ENCODE results near the gene LIMS2.

The LIMS2 gene

DNA sequence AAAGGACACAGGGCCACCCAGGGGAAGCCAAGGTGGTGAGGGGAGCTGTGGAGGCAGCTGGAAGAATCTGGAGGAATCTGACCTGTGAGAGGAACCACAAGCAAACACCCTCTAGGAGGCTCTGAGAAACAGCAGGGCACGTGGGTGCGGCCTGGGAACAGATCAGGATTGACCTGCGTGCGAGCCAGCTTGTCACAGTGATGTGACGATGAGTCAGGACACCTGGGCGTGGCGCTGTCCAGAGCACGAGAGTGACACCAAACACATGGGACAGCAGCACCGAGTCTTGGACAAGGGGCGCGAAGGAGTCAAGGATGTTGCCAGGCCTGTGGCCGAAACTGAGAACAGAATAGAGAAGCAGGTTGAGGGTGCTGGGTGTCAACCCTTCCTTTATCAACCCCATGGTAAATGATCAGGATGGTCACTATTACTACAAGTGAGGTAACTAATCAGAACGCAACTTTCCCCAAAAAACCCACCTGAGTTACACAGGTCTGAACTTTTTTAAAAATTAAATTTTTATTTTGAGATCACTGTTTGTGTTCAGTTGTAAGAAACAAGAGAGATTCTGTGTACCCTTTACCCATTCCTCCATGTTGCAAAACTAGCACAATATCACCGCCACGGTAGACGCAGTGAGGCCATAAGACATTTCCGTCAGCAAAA lies 25.3 kb upstream of the LIMS2 start:
- no peak for DNase-seq

DNA sequence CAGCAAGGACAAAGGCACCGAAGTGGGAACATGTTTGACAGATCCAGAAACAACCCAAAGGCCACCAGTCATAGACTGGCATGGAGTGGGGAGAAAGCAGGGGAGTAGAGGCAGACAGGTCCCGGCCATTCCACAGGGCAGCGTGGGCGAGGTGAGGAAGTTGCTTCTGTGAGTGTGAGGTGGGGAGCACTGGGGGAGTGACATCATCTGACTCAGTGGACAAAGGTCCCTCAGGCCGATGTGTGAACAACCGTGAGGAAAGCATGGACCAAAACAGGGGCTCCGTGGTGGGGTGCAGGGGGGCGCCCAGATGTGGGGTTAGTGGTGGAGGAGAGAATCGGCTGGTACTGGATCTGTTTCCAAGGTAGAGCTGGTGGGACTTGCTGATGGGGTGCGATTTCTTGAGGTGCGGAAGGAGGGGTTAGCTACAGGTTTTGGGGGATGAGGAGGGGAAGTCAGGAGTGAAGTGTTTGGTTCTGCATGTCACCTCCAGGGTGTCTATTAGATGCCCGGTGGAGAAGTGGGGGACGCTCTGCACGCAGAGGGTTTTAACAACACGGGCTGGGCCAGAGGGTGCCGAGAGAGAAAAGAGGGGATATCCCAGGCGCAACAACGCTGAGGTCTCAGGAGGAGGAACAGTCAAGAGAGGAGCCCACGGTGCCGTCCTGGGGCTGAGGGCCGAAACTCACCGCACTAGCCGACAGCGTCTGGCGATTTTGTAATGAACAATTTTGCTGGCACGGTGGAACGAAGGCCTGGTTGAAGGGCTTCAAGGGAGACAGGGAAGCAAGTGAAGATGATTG lies 23.4 kb upstream of the LIMS2 start:
- no peak for DNase-seq

DNA sequence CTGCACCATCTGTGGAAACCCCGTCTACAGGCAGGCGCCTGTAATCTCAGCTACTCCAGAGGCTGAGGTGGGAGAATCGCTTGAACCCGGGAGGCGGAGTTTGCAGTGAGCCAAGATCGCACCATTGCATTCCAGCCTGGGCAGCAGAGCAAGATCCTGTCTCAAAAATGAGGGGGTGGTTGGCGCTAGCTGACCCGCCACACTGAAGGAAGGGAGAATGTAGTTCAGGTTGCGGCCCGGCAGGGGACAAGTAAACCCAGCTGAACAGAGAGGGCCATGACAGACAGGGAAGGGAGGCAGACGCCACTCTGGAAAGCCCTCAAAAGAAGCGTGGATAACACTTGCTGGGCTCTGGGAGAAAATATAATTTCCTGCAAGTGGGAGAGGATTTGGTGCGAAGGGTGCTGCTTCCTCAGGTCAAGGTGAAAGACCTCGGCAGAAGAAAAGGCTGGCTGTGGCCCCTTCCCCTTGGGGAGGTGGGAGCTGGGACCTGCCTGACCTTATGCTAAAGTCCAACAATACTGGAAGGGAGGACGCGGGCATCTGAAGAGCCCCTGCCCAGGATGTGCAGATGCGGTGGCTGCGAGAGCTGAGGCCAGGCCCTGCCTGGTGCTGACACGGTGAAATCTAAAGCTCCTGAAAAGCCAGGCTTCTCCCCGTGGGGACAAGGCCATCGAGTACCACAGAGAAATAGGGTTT lies 22.3 kb upstream of the LIMS2 start:
- no peak for DNase-seq

DNA sequence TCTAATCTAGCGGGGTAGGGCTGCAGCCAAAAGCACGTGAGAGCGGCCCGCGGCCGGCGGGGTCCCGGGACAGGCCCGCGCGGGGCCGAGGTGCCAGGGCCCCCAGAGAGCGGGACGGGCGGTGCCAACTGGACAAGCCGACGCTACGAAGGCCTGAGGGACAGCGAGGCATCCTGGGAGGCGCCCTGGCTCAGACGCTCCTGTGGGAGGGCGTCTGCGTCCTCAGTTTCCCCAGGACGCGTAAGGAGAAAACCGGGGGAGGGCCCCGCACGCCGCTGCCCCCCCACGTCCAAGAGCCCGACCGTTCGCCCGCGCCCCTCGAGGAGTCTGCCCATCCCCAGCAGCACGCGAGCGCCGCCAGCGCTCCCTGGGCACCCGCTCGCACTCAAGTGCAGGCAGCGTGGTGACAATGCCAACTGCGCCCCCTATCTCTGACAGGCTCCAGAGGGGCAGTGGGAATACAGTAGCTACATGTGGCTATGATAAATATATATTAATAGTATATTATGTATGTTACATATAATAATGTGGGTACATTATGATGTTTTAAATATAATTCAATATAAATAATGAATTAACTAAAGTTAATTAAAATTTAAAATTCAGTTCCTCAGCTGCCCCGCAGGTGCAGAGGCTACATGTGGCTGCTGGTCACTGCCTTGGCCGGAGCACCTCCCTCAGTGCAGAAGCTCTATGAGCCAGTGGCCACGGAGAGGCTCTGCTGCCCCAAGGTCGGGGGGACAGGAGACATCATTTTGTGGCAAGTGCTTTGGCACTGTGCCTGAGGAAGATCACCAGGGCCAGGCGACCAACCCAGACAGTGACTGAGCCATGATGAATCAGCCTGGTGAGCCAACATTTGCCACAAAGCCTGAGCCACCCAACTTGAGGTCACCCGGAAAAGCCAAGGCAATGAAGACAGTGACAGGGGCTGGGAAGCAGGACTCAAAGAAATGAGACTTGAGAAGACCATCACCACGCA lies 20.5 kb upstream of the LIMS2 start:
- no peak for DNase-seq

DNA sequence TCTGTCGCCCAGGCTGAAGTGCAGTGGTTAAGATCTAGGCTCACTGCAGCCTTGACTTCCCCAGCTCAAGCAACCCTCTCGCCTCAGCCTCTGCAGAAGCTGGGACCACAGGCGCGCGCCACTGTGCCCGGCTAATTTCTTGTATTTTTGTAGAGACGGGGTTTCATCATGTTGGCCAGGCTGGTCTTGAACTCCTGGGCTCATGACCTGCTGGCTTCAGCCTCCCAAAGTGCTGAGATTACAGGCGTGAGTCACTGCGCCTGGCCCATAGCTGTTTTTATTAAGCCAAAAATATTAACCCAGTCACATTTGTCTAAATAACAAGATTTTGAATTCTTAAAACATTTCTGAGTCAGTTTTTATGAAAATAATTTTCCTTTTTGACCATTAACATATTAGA lies 19.7 kb upstream of the LIMS2 start:
- DNase-seq = no peak

DNA sequence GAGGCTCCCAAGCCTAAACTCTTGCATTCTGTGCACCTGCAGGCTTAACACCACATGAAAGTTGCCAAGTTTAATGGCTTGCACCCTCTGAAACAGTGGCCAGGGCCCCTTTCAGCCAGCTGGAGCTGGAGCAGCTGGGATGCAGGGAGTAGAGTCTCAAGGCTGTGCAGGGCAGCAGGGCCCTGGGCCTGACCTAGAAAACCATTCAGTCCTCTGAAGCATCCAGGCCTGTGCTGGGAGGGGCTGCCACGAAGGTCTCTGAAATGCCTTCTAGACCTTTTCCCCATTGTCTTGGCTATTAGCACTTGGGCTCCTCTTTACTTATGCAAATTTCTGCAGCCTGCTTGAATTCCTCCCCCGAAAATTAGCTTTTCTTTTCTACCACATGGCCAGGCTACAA lies 15.4 kb upstream of the LIMS2 start:
- no peak for DNase-seq

DNA sequence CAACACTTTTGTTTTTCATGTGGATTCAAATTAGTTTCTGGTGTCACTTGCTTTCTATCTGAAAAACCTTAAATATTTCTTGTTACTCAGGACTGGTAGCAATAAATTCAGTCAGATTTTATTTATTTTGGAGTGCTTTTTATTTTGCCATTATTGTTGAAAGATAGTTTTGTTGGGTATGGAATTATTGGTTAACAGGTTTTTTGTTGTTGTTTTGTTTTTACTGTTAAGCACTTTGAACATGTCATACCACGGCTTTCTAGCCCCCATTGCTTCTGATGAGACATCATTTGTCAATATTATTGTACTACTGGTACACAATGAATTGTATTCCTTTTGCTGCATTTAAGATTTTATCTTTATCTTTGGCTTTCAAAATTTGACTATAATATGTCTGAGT lies 13.1 kb upstream of the LIMS2 start:
- no peak for DNase-seq

DNA sequence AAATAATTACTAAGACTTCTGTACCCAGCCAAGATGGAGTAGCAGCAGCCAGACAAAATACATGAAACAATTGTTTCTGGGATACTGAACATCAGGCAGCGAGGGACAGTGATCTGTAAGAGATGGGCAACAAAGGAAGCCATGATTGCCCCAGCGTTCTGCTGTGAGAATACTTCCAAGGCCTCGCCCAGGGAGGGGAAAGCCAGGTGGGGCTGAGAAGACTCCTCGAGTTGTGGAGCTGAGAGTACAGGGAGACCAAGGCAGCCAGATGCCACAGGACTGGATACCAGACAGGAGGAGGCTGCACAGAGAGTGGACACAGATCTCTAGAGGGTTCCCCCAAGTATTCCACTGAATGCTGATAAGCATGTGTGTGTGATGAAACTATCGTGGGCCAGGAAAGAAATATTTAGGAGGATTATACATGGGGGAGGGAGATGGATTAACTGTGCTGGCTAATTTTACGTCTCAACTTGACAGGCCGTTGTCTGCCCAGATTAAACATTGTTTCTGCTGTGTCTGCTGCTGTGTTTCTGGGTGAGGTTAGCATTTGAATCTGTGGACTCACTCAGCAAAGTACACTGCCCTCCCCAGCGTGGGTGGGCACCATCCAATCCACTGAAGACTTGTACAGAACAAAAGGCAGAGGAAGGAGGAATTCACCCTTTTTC lies 10.2 kb upstream of the LIMS2 start:
- no peak for DNase-seq

DNA sequence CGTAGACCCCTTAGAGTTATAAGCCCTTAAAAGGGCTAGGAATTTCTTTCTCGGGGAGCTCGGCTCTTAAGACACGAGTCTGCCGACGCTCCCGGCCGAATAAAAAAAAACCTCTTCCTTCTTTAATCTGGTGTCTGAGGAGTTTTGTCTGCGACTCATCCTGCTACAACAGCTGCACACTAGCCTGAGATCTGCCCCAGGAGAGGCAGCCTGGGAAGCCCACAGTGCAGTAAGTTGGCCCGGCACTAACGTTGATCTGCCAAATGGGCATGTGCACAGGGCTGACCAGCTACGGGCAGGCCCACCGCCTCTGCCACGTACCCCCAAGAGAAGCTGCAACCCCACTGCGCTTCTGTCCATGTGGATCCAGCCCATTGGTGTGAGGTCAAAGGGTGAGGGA lies 8.4 kb upstream of the LIMS2 start:
- no peak for DNase-seq

DNA sequence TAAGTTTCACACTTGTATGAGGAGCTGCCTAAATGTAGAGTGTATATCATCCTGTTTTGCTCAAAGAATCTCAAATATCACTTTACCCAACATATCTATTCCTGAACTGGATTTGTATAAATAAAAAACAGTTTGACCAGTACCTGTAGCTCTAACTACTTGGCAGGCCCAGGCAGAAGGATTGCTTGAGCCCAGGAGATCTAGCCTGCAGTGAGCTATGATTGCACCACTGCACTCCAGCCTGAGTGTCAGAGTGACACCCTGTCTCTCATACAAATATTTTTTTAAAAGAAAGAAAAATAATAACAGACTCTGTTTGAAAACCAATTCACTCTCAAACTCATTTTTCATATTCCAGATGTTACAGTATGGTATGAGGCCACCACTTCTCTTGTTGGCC lies 7.7 kb upstream of the LIMS2 start:
- no peak for DNase-seq

DNA sequence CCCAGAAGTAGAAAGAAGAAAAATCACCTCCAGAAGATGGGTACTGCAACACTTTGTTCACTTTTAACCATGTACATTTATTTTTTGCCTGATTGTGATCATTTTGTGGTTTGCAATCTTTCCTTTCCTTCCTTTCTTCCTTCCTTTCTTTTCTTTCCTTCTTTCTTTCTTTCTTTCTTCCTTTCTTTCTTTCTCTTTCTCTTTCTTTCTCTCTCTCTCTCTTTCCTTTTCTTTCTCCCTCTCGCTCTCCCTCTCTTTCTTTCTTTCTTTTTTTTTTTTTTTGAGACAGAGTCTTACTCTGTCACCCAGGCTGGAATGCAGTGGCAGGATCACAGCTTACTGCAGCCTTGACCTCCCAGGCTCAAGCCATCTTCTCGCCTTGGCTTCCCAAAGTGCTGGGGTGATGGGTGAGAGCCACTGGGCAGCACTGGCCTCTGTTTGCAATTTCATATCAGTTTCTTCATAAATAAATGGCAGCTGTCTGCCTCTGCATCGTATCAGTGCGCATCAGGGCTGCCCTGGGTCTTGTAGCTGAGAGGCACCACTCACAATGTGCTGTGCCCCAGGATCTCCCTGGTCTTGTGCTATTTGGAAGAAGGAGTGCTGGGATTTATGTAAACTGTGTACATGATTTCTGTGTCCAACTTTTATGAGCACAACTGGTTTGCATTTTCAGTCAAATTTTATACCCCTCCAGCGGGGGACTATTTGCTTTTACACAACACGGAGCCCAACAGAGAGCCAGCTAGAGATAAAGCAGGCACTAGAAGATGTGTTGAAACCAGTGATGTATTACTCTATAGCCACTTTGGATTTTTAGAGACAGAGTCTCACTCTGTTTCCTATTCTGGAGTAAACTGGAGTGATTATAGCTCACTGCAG lies 6.9 kb upstream of the LIMS2 start:
- no peak for DNase-seq

DNA sequence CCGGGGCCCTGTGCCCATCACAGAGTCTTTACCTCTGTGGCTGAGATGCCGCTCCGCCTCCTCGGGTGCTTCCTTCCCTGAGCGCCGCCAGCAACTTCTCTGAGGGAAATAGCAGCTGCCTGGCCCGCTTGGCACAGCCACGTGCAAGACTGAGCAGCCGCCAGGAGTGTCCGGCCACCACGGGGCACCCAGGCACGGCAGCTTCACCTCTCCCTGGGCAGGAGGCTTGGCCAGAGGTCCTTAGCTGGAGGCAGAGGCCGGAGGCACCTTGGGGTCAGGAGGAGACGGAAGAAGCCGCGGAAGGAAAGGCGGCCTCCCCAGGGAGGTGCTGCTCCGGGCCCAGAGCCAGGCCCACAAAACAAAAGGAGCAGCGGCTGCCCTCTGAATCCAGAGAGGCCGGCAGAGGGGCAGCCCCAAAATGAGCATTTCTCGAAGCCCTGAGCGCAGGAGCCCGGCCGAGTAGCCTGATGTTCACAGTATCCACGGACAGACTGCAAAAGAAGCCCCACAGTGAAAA lies 6.0 kb upstream of the LIMS2 start:
- DNase-seq = no peak

DNA sequence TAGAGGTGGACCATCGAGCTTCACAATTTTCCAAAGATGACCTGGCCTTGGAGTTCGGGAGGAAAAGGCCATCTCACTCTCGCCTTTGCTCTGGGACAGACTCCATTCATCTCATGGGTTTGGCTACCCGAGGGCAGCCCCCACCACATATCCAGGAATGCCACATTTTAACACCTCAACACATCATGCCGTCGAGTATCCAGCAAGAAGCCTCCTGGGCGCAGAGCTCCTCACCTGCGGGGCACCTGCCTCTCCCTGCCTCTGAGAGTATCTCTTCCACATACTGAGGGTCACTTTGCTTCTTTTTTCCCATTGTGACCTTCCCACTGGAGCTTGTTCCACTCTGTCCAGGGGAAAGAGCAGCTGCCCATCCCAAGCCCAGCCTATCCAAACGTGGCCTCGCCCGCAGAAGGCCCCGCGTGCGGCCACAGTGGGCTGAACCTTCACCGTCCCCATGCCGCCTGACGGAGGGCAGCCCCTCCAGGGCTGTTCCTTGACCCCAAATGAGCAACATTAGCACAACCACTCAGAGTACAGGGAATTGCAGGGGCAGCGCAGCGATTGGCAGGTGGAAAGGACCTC lies 5.5 kb upstream of the LIMS2 start:
- no peak for DNase-seq

DNA sequence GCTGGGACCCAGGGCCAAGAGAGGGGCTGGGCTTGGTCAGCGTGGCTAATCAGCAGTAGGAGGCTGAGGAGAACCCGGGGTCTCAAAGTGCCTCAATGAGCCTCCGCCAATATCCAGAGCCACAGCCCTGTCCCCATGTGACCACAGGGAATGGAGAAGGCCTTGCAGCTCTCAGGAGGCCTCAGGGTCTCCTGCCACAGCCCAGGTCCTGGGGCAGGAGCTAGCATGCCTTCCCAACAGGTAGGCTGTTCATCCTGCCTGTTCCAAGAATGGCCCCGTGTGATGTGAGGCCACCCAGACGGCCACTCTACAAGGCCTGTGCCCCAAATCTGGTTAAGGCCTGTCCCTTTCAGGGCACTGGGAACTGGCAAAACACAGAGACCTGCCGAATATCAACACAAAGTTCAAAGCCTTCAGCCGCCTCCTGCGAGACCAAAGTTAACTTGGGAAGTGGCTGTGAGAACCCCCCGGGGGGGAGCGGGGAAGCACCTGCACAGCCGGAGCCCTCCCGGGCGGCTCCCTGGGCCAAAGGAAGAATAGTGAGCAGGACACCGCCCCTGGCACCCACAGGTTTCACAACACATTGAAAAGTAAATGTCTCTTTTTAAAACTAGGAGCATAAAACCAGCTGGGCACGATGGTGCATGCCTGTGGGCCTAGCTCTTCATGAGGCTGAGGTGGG lies 4.5 kb upstream of the LIMS2 start:
- no peak for DNase-seq

DNA sequence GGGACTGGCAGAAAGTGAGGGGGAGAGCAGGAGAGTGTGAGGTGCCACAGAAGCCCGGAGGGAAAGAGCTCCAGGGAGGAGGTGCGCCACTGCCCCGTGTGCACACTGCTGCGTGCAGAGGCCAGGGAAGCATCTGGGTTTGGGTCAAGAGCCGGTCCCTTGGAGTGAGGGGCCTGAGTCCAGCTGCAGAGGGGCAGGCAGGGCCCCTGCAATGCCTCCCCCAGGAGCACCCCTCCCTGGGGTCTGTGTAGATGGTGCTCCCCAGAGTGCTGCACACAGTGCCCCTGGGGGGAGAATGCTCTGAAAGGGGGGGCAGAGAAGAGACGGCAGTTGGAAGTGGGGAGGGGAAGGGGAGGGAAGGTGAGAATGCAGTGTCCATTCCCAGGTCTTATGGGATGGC lies 3.7 kb upstream of the LIMS2 start:
- no peak for DNase-seq

DNA sequence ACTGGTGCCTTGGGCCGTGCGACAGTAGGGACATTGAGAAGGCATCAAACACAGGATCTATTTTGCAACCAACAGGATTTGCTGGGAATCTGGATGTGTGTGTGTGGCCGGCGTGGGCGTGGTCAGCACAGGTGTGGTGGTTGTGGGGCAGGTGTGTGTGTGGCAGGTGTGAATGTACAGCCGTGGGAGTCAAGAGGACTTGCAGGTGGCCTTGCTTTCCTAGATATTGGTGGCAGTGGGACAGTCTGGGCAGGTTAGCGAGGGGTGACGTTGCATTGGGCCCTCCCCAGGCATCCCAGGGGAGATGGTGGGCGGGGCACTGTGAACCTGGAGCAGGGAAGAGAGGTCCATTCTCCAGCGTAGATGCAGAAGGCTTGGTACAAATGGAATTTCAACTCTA lies 3.2 kb upstream of the LIMS2 start:
- DNase-seq = no peak

DNA sequence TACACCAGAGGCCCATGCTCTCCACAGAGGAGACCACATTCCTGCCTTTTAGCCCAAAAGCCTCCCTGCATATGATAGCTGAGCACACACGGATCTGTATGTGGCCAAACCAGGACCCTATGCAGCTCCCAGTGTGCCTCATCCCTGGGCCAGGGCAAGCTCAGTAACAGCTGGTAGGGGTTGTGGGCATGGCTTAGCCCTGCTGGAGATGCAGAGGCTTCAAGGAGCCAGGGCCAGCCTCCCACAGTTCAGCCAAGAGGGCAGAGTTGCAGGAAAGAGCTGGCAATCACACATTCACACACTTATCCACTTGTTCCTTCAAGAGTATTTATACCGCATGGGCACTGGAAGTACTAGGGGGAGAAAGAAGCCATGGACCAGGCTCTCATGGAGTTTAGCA lies 1.6 kb upstream of the LIMS2 start:
- no peak for DNase-seq

DNA sequence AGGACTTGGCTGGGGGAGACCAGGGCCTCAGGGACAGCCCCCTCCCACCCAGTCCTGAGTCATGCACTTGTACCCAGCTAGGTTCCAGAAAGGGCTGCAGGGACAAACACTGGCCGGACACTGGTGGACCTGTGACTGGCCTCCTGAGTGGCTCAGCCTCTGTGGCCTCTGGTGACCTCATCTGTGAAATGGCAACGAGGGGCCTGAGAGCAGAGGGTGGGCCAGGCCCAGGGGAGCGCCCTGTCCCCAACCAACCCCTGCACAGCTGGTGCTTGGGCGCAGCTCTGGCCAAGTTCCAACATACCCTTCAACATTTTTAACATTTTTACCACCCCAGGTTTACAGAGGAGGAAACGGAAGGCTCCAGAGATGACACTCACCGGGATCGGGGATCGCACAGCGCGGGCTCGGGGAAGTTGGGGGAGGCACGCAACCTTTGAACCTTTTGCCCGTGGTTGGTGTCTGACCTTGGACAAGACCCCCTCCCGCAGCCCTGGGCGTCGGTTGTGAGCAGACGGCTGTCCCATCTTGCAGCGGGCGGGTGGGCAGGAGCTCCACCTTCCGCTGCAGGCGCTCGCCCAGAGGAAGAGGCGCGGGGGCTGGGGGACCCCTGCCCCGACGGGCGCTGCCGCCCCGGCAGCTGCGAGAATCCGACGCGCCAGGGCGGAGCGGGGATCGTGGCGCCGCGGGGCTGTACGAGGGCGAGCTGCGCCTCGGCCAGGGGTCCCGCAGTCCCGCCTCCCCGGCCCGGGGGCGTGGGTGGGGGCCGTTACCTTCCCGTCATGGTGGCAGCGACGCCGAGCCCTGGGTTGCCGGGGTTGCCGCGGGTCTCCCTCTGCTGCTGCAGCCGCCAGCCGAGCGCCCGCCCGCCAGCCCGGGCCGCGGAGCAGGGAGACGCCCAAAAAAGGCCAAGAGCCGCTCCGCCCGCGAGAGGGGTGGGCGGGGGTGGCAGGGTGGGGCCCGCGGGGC lies 805 bp downstream of the LIMS2 start:
- no peak for DNase-seq
